Measurements from ENCODE around the gene RSPH1.

The RSPH1 gene

GRCh38 chr21:42423197-42423675, 72.8 kb downstream of the RSPH1 start:
- no peak for DNase-seq

Data from DMS153 (cell line).